ENCODE measurements around the gene SMAD9. TPM values are rescaled to one million over a fixed set of nuclear protein-coding genes. Genes with fewer than 3 reads are reported as not detected.
"Not testable (repeated sequence)": the region's sequence is repeated elsewhere in the genome, so short reads cannot be mapped to it uniquely, and the experiment has no call there.

Gene SMAD9
- total and polyA plus RNA-seq, 4 donors, result 20.5 to 47.4 (median 36.0) TPM

- no peaks in the 10 kb centered on the region for H3K4me1 ChIP-seq (ENCODE audit: control insufficient read depth, insufficient read depth, low read length)
- H3K27ac ChIP-seq (ENCODE audit: low read depth, low read length), result peak overlapping the region; percentile 43
- DNase-seq (ENCODE audit: low read depth in 4 of 6, low spot score in 6 of 6), result peak in 1 of 6 donors; percentile 30
- no peak overlapping the region for H3K4me3 ChIP-seq (ENCODE audit: low read depth, low read length)
- WGBS (ENCODE audit: insufficient coverage), result no CpG with 5 or more reads among the region's 3 CpGs
- H3K9me3 ChIP-seq (ENCODE audit: control insufficient read depth, insufficient read depth, low read length), result no peaks in the 10 kb centered on the region
- H3K27me3 ChIP-seq (ENCODE audit: control insufficient read depth, insufficient read depth, low read length), result no peaks in the 10 kb centered on the region
- H3K36me3 ChIP-seq (ENCODE audit: control insufficient read depth, insufficient read depth, low read length), result no peaks in the 10 kb centered on the region
These were observed 31.4 kb downstream of the SMAD9 start for GRCh38 chr13:36888645-36889044.

- 57% methylated on average over 3 of the region's 9 CpGs for WGBS (ENCODE audit: insufficient coverage)
- H3K4me1 ChIP-seq (ENCODE audit: control insufficient read depth, insufficient read depth, low read length), result no peaks in the 10 kb centered on the region
- peak in 1 of 6 donors; percentile 30 for DNase-seq (ENCODE audit: low read depth in 4 of 6, low spot score in 6 of 6)
- H3K36me3 ChIP-seq (ENCODE audit: control insufficient read depth, insufficient read depth, low read length), result no peaks in the 10 kb centered on the region
- no peaks in the 10 kb centered on the region for H3K27me3 ChIP-seq (ENCODE audit: control insufficient read depth, insufficient read depth, low read length)
- no peaks in the 10 kb centered on the region for H3K9me3 ChIP-seq (ENCODE audit: control insufficient read depth, insufficient read depth, low read length)
- H3K4me3 ChIP-seq (ENCODE audit: low read depth, low read length), result no peak overlapping the region
- peak overlapping the region; percentile 43 for H3K27ac ChIP-seq (ENCODE audit: low read depth, low read length)
These were observed 32.1 kb downstream of the SMAD9 start for GRCh38 chr13:36887758-36888521.

- H3K27me3 ChIP-seq (ENCODE audit: control insufficient read depth, insufficient read depth, low read length), result no peaks in the 10 kb centered on the region
- H3K27ac ChIP-seq (ENCODE audit: low read depth, low read length), result no peak overlapping the region
- H3K36me3 ChIP-seq (ENCODE audit: control insufficient read depth, insufficient read depth, low read length), result no peaks in the 10 kb centered on the region
- no peak overlapping the region for H3K4me3 ChIP-seq (ENCODE audit: low read depth, low read length)
- H3K4me1 ChIP-seq (ENCODE audit: control insufficient read depth, insufficient read depth, low read length), result no peaks in the 10 kb centered on the region
- no peaks in the 10 kb centered on the region for H3K9me3 ChIP-seq (ENCODE audit: control insufficient read depth, insufficient read depth, low read length)
- DNase-seq (ENCODE audit: low read depth in 4 of 6, low spot score in 6 of 6), result no peak
- WGBS (ENCODE audit: insufficient coverage), result 80% methylated on average over 3 of the region's 6 CpGs
These were observed 34.1 kb downstream of the SMAD9 start for GRCh38 chr13:36885901-36886300.

GRCh38 chr13:36884235-36884634, 35.8 kb downstream of the SMAD9 start:
- 32% methylated on average over 3 of the region's 6 CpGs for WGBS (ENCODE audit: insufficient coverage)
- no peaks in the 10 kb centered on the region for H3K4me1 ChIP-seq (ENCODE audit: control insufficient read depth, insufficient read depth, low read length)
- no peaks in the 10 kb centered on the region for H3K27me3 ChIP-seq (ENCODE audit: control insufficient read depth, insufficient read depth, low read length)
- peak in 1 of 6 donors; percentile 34 for DNase-seq (ENCODE audit: low read depth in 4 of 6, low spot score in 6 of 6)
- H3K36me3 ChIP-seq (ENCODE audit: control insufficient read depth, insufficient read depth, low read length), result peaks cover 5% of the 10 kb centered on the region
- no peak overlapping the region for H3K27ac ChIP-seq (ENCODE audit: low read depth, low read length)
- H3K9me3 ChIP-seq (ENCODE audit: control insufficient read depth, insufficient read depth, low read length), result no peaks in the 10 kb centered on the region
- H3K4me3 ChIP-seq (ENCODE audit: low read depth, low read length), result no peak overlapping the region

GRCh38 chr13:36883824-36884223, 36.2 kb downstream of the SMAD9 start:
- H3K36me3 ChIP-seq (ENCODE audit: control insufficient read depth, insufficient read depth, low read length), result peaks cover 9% of the 10 kb centered on the region
- H3K4me3 ChIP-seq (ENCODE audit: low read depth, low read length), result no peak overlapping the region
- H3K27ac ChIP-seq (ENCODE audit: low read depth, low read length), result no peak overlapping the region
- H3K4me1 ChIP-seq (ENCODE audit: control insufficient read depth, insufficient read depth, low read length), result no peaks in the 10 kb centered on the region
- H3K9me3 ChIP-seq (ENCODE audit: control insufficient read depth, insufficient read depth, low read length), result no peaks in the 10 kb centered on the region
- DNase-seq (ENCODE audit: low read depth in 4 of 6, low spot score in 6 of 6), result no peak
- 88% methylated on average over 2 of the region's 6 CpGs for WGBS (ENCODE audit: insufficient coverage)
- H3K27me3 ChIP-seq (ENCODE audit: control insufficient read depth, insufficient read depth, low read length), result no peaks in the 10 kb centered on the region

GRCh38 chr13:36883392-36883791, 36.6 kb downstream of the SMAD9 start:
- WGBS (ENCODE audit: insufficient coverage), result 100% methylated on average over 1 of the region's 5 CpGs
- not testable (repeated sequence) for DNase-seq (ENCODE audit: low read depth in 4 of 6, low spot score in 6 of 6); H3K4me1 ChIP-seq (ENCODE audit: control insufficient read depth, insufficient read depth, low read length); H3K4me3 ChIP-seq (ENCODE audit: low read depth, low read length); H3K9me3 ChIP-seq (ENCODE audit: control insufficient read depth, insufficient read depth, low read length); H3K27ac ChIP-seq (ENCODE audit: low read depth, low read length); H3K27me3 ChIP-seq (ENCODE audit: control insufficient read depth, insufficient read depth, low read length); H3K36me3 ChIP-seq (ENCODE audit: control insufficient read depth, insufficient read depth, low read length)

- no peak for DNase-seq (ENCODE audit: low read depth in 4 of 6, low spot score in 6 of 6)
- Histone ChIP-seq H3K36me3 (ENCODE audit: control insufficient read depth, insufficient read depth, low read length) (peaks cover 9% of the 10 kb centered on the region), H3K27me3 (ENCODE audit: control insufficient read depth, insufficient read depth, low read length) (no peaks in the 10 kb centered on the region), H3K27ac (ENCODE audit: low read depth, low read length) (no peak overlapping the region), H3K9me3 (ENCODE audit: control insufficient read depth, insufficient read depth, low read length) (no peaks in the 10 kb centered on the region), H3K4me1 (ENCODE audit: control insufficient read depth, insufficient read depth, low read length) (no peaks in the 10 kb centered on the region), H3K4me3 (ENCODE audit: low read depth, low read length) (no peak overlapping the region)
- 97% methylated on average over 3 of the region's 6 CpGs for WGBS (ENCODE audit: insufficient coverage)
These were observed 37.1 kb downstream of the SMAD9 start for GRCh38 chr13:36882829-36883390.

- no peaks in the 10 kb centered on the region for H3K27me3 ChIP-seq (ENCODE audit: control insufficient read depth, insufficient read depth, low read length)
- H3K36me3 ChIP-seq (ENCODE audit: control insufficient read depth, insufficient read depth, low read length), result peaks cover 9% of the 10 kb centered on the region
- H3K4me1 ChIP-seq (ENCODE audit: control insufficient read depth, insufficient read depth, low read length), result no peaks in the 10 kb centered on the region
- DNase-seq (ENCODE audit: low read depth in 4 of 6, low spot score in 6 of 6), result no peak
- H3K27ac ChIP-seq (ENCODE audit: low read depth, low read length), result no peak overlapping the region
- WGBS (ENCODE audit: insufficient coverage), result no CpG with 5 or more reads among the region's 2 CpGs
- no peaks in the 10 kb centered on the region for H3K9me3 ChIP-seq (ENCODE audit: control insufficient read depth, insufficient read depth, low read length)
- H3K4me3 ChIP-seq (ENCODE audit: low read depth, low read length), result no peak overlapping the region
These were observed 39.1 kb downstream of the SMAD9 start for GRCh38 chr13:36880961-36881360.

- no peak for DNase-seq (ENCODE audit: low read depth in 4 of 6, low spot score in 6 of 6)
- no peak overlapping the region for H3K4me3 ChIP-seq (ENCODE audit: low read depth, low read length)
These were observed 40.7 kb downstream of the SMAD9 start for GRCh38 chr13:36879218-36879938.

More at GRCh38 chr13:36879218-36879938, 40.7 kb downstream of the SMAD9 start:
- no peaks in the 10 kb centered on the region for H3K4me1 ChIP-seq (ENCODE audit: control insufficient read depth, insufficient read depth, low read length)
- 88% methylated on average over 31 of the region's 34 CpGs for WGBS (ENCODE audit: insufficient coverage)
- no peak overlapping the region for H3K27ac ChIP-seq (ENCODE audit: low read depth, low read length)
- no peaks in the 10 kb centered on the region for H3K9me3 ChIP-seq (ENCODE audit: control insufficient read depth, insufficient read depth, low read length)
- H3K36me3 ChIP-seq (ENCODE audit: control insufficient read depth, insufficient read depth, low read length), result peaks cover 9% of the 10 kb centered on the region
- H3K27me3 ChIP-seq (ENCODE audit: control insufficient read depth, insufficient read depth, low read length), result no peaks in the 10 kb centered on the region
